Testis (tissue), 3 donors: ENCODE data around the gene ENPP4. TPM values are rescaled to one million over a fixed set of nuclear protein-coding genes. Genes with fewer than 3 reads are reported as not detected.

ENCODE experiments used
- DNase-seq: peaks from one replicate; pipeline ENCODE4 v3.0.0-alpha.2; 2019
- H3K27ac ChIP-seq, 2 donors: fragments of 200-600 bp; sonication (generic); one replicate each; pipeline ENCODE4 v1.5.1; 2019
- H3K27me3 ChIP-seq: fragments of 200-600 bp; sonication (generic); one replicate; pipeline ENCODE4 v1.5.1; 2019
- H3K36me3 ChIP-seq: fragments of 200-600 bp; sonication (generic); one replicate; pipeline ENCODE4 v1.5.1; 2017; ENCODE audit warnings: low read depth; ENCODE audit errors: missing control alignments
- H3K4me1 ChIP-seq: fragments of 200-600 bp; sonication (generic); one replicate; pipeline ENCODE4 v1.5.1; 2019
- H3K4me3 ChIP-seq, 2 donors: fragments of 200-600 bp; sonication (generic); one replicate each; pipeline ENCODE4 v1.5.1; 2017 to 2019
- H3K9me3 ChIP-seq: fragments of 200-600 bp; sonication (generic); one replicate; pipeline ENCODE4 v1.5.1; 2017
- CTCF ChIP-seq, 3 experiments: fragments of 450-650 bp in 2 of 3; fragments of 200-600 bp in 1 of 3; sonication (generic) in 1 of 3; IDR thresholded peaks; one replicate each; pipeline ENCODE4 v1.5.1; 2016 to 2019; ENCODE audit warnings: antibody characterized with exemption in 3 of 3, mild to moderate bottlenecking in 2 of 3, moderate library complexity in 1 of 3
- POLR2A ChIP-seq: fragments of 450-650 bp; IDR thresholded peaks from one replicate; pipeline ENCODE4 v1.6.1; 2017; ENCODE audit warnings: antibody characterized with exemption, mild to moderate bottlenecking, moderate library complexity
- WGBS, 2 donors: methylation state at CpG; one replicate each; pipeline ENCODE4 v1.1.5; 2018; 5-methylcytosine and 5-hydroxymethylcytosine counted together
- intact Hi-C: fragments of 100-400 bp; cut with DNase I; formaldehyde crosslinking; loops from one replicate; pipeline ENCODE4 v1.15.1; 2023; ENCODE audit warnings: low total_unique reads
- polyA plus RNA-seq: library from polyadenylated mRNA; stranded (reverse); fragments of 350-450 nt; fragmentation: Illumina TruSeq; extraction: RNeasy Lipid Tissue Mini Kit (QIAGEN cat#74804); gene quantifications from one replicate; pipeline ENCODE4 v1.2.3, GENCODE V29; 2014; ENCODE audit warnings: low read depth, low replicate concordance; ENCODE audit not compliant: insufficient read depth
- total RNA-seq, 2 donors: library from RNA; depleted of rRNA; stranded (reverse); fragments of >200 nt; gene quantifications; one replicate each; pipeline ENCODE4 v1.2.3, GENCODE V29; 2016

The ENPP4 gene
- total and polyA plus RNA-seq, 3 donors from 2014 or later, result 13.0 to 23.1 (median 21.1) TPM

- 88 to 100% methylated on average over 1 of the region's 1 CpG for WGBS, 2 donors
- intact Hi-C loops, result no loop called here
- Histone ChIP-seq H3K4me1 (no peaks in the 10 kb centered on the region), H3K36me3 (no peaks in the 10 kb centered on the region), H3K27me3 (no peaks in the 10 kb centered on the region), H3K9me3 (no peaks in the 10 kb centered on the region), H3K27ac (no peak overlapping the region), H3K4me3 (no peak overlapping the region)
- no peak for DNase-seq
- TF ChIP-seq POLR2A (no peak), CTCF (IDR thresholded peaks at IDR 0.05) (no peak)
Measured at GRCh38 chr6:46091080-46091478, 38.7 kb upstream of the ENPP4 start.

- Histone ChIP-seq H3K4me1 (no peaks in the 10 kb centered on the region), H3K9me3 (no peaks in the 10 kb centered on the region), H3K27ac (no peak overlapping the region), H3K27me3 (no peaks in the 10 kb centered on the region), H3K36me3 (no peaks in the 10 kb centered on the region), H3K4me3 (no peak overlapping the region)
- intact Hi-C loops, result no loop called here
- 92 to 98% methylated on average over 2 of the region's 2 CpGs for WGBS, 2 donors
- TF ChIP-seq POLR2A (no peak), CTCF (IDR thresholded peaks at IDR 0.05) (no peak)
- DNase-seq, result no peak
Measured at GRCh38 chr6:46095251-46095650, 34.5 kb upstream of the ENPP4 start.

- TF ChIP-seq CTCF (IDR thresholded peaks at IDR 0.05), result no peak
- TF ChIP-seq POLR2A, result no peak
- intact Hi-C loops, result no loop called here
- H3K4me3 ChIP-seq, result no peak overlapping the region
- no peaks in the 10 kb centered on the region for H3K27me3 ChIP-seq
- no peak for DNase-seq
- no peaks in the 10 kb centered on the region for H3K4me1 ChIP-seq
- no peak overlapping the region for H3K27ac ChIP-seq
- no peaks in the 10 kb centered on the region for H3K36me3 ChIP-seq
- H3K9me3 ChIP-seq, result no peaks in the 10 kb centered on the region
Measured at GRCh38 chr6:46097366-46097765, 32.4 kb upstream of the ENPP4 start.

- Histone ChIP-seq H3K36me3 (no peaks in the 10 kb centered on the region), H3K4me3 (no peak overlapping the region), H3K9me3 (no peaks in the 10 kb centered on the region), H3K27me3 (no peaks in the 10 kb centered on the region), H3K4me1 (no peaks in the 10 kb centered on the region), H3K27ac (no peak overlapping the region)
- intact Hi-C loops, result no loop called here
- TF ChIP-seq CTCF (IDR thresholded peaks at IDR 0.05), result no peak
- no peak for TF ChIP-seq POLR2A
- WGBS, 2 donors, result 45 to 60% methylated on average over 4 of the region's 4 CpGs
- DNase-seq, result peak; percentile 86
Measured at GRCh38 chr6:46098678-46099077, 31.1 kb upstream of the ENPP4 start.

GRCh38 chr6:46099952-46100351 lies 29.8 kb upstream of the ENPP4 start:
- Histone ChIP-seq H3K4me1 (no peaks in the 10 kb centered on the region), H3K9me3 (no peaks in the 10 kb centered on the region), H3K4me3 (no peak overlapping the region), H3K27ac (no peak overlapping the region), H3K27me3 (no peaks in the 10 kb centered on the region), H3K36me3 (no peaks in the 10 kb centered on the region)
- DNase-seq, result no peak
- TF ChIP-seq CTCF (IDR thresholded peaks at IDR 0.05) (no peak), POLR2A (no peak)
- 43 to 52% methylated on average over 3 of the region's 3 CpGs for WGBS, 2 donors
- intact Hi-C loops, result no loop called here
